H1 (cell line): ENCODE results near the gene DCUN1D4.

Experiments
- CREB1 ChIP-seq: IDR thresholded peaks from 2 replicates; pipeline ENCODE4 v1.6.1; 2012; ENCODE audit warnings: inconsistent platforms
- CTCF ChIP-seq, 3 experiments: IDR thresholded peaks; 1 replicate in 2 of 3; 2 replicates in 1 of 3; pipeline versions ENCODE4 v1.5.1 to v1.6.1; 2011; ENCODE audit warnings: low read length in 3 of 3, mild to moderate bottlenecking in 3 of 3, inconsistent platforms in 2 of 3, low read depth in 1 of 3, moderate library complexity in 1 of 3; ENCODE audit not compliant: insufficient read depth in 1 of 3; ENCODE audit errors: control extremely low read depth in 1 of 3
- EGR1 ChIP-seq: IDR thresholded peaks from 2 replicates; pipeline ENCODE4 v1.6.1; 2011; ENCODE audit warnings: low read depth, low read length, borderline replicate concordance
- EP300 ChIP-seq, 2 experiments: IDR thresholded peaks; 1 replicate in 1 of 2; 2 replicates in 1 of 2; pipeline ENCODE4 v1.6.1; 2011 to 2012; ENCODE audit warnings: low read depth in 2 of 2, low read length in 2 of 2, mild to moderate bottlenecking in 2 of 2, borderline replicate concordance in 1 of 2, inconsistent platforms in 1 of 2, moderate library complexity in 1 of 2
- EZH2 ChIP-seq: fragments of 200-600 bp; sonication (generic); IDR thresholded peaks from 2 replicates; pipeline ENCODE4 v1.7.1; 2012; ENCODE audit warnings: low read depth, mild to moderate bottlenecking, moderate library complexity, low read length, inconsistent platforms; ENCODE audit not compliant: severe bottlenecking
- MAX ChIP-seq: IDR thresholded peaks from 2 replicates; pipeline ENCODE4 v1.6.1; 2012; ENCODE audit warnings: inconsistent platforms
- POLR2A ChIP-seq, 2 experiments: IDR thresholded peaks; 1 replicate in 1 of 2; 2 replicates in 1 of 2; pipeline ENCODE4 v1.6.1; 2011; ENCODE audit warnings: low read depth in 2 of 2, low read length in 2 of 2, mild to moderate bottlenecking in 2 of 2; ENCODE audit errors: control extremely low read depth in 1 of 2
- RAD21 ChIP-seq, 2 experiments: IDR thresholded peaks in 1 of 2; conservative IDR thresholded peaks in 1 of 2; 2 replicates each; pipeline ENCODE4 v1.6.1; 2011; ENCODE audit warnings: low read depth in 2 of 2, low read length in 2 of 2, improper control_type of control experiment in 1 of 2, inconsistent platforms in 1 of 2, mild to moderate bottlenecking in 1 of 2, moderate library complexity in 1 of 2
- RBBP5 ChIP-seq: IDR thresholded peaks from 2 replicates; pipeline ENCODE4 v1.7.1; 2012; ENCODE audit warnings: low read depth, mild to moderate bottlenecking, inconsistent platforms, low read length, moderate library complexity, borderline replicate concordance
- SP1 ChIP-seq: IDR thresholded peaks from 2 replicates; pipeline ENCODE4 v1.6.1; 2011; ENCODE audit warnings: low read depth, low read length

GRCh38 chr4:51842167-51842553 is 793 bp upstream of the DCUN1D4 start:
- TF ChIP-seq EZH2 (no peak), CTCF (IDR thresholded peaks at IDR 0.05; ENCODE audit: control extremely low read depth in 1 of 3, insufficient read depth in 1 of 3, low read depth in 1 of 3, low read length in 3 of 3) (no peak), EGR1 (no peak), MAX (no peak), EP300 (IDR thresholded peaks at IDR 0.05; ENCODE audit: borderline replicate concordance in 1 of 2, low read depth in 2 of 2, low read length in 2 of 2) (no peak), RAD21 (IDR thresholded peaks at IDR 0.05 in 1 of 2, conservative IDR thresholded peaks at IDR 0.05 in 1 of 2; ENCODE audit: low read depth in 2 of 2, low read length in 2 of 2) (no peak), POLR2A (IDR thresholded peaks at IDR 0.05; ENCODE audit: control extremely low read depth in 1 of 2, low read depth in 2 of 2, low read length in 2 of 2) (no peak), CREB1 (no peak), SP1 (no peak), RBBP5 (no peak)
